ENCODE measurements around the gene NPM1.

NPM1 gene

GRCh38 chr5:171390883-171391677 is 3.4 kb downstream of the NPM1 start:
- TF ChIP-seq CTCF (IDR thresholded peaks at IDR 0.05): no peak

GRCh38 chr5:171391996-171392577 is 4.4 kb downstream of the NPM1 start:
- TF ChIP-seq CTCF (IDR thresholded peaks at IDR 0.05): no peak

- no peak for TF ChIP-seq CTCF (IDR thresholded peaks at IDR 0.05)
Measured at GRCh38 chr5:171392585-171393159, 5.0 kb downstream of the NPM1 start.

- no peak for TF ChIP-seq CTCF (IDR thresholded peaks at IDR 0.05)
Measured at GRCh38 chr5:171395042-171395441, 7.4 kb downstream of the NPM1 start.

GRCh38 chr5:171397190-171397589 is 9.5 kb downstream of the NPM1 start:
- TF ChIP-seq CTCF (IDR thresholded peaks at IDR 0.05): no peak

GRCh38 chr5:171397599-171397998 is 9.9 kb downstream of the NPM1 start:
- TF ChIP-seq CTCF (IDR thresholded peaks at IDR 0.05): no peak

GRCh38 chr5:171400169-171400568 is 12.5 kb downstream of the NPM1 start:
- no peak for TF ChIP-seq CTCF (IDR thresholded peaks at IDR 0.05)

Data from LNCAP (cell line).